SIG-M5 (cell line): ENCODE data around the gene NFIC.
"Not testable (repeated sequence)": the region's sequence is repeated elsewhere in the genome, so short reads cannot be mapped to it uniquely, and the experiment has no call there.

Experiments
- DNase-seq: peaks from one replicate; lab custom pipeline; 2025; lab: John Stamatoyannopoulos, UW

Gene NFIC

DNA sequence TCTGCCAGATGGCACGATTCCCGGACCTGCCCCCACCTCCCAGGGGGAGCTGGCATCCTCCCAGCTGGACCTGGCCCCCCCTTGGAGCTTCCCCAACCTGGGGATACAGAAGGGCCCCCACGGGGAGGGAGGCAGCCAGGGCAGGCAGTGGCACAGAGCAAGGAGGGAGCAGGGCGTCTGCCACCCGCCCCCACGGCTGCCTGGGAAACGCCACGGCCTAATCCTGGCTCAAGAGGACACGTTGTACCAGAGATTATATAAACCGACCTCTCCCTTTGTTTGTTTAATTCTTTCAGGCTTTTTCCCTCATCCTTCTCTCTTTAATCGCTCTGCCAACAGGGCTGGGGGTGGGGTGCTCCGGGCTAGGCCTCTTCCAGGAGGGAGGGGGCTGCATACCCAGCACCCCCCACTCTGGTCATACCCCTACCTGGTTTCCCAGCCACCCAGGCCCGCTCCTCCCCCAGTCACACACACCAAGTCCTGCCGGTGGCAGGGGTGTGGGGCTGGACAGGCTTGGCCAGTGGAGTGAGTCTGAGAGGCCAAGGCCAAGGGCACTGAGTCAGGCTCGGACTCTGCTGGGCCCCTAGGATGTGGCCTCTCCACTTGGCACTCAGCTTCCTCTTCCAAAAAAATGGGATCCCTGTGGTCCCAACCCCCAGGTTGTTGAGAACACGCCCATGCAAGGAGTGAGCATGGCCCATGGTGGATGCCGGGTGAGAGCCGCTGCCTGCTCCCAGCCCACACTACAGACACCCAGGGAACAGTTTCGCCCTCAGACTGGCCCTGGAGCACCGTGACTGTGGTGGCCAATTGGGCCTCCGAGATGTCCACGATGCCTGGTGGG, 29.5 kb upstream of the NFIC start:
- no peak for DNase-seq

- DNase-seq, result no peak
These were observed 27.7 kb upstream of the NFIC start for GRCh38 chr19:3338541-3339181.

DNA sequence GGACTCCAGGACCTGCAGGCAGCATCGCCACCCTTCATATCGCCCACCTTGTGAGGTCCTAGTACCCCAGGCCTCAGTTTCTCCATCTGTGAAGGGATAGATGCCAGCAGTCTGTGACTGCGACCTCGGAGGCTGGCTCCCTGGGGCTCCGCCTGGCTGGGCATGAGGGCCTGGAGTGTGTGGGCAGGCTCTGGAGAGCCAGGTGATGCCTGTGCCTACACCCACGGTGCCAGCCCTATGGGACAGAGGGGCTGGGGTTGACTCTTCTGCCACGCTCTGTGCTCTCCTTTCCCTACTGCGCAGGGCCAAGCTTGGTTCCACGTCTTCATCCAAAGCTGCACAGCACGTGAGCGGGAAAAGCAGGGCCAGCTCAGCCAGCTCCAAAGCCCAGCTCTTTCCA, 26.0 kb upstream of the NFIC start:
- DNase-seq, result no peak

- no peak for DNase-seq
These were observed 24.1 kb upstream of the NFIC start for GRCh38 chr19:3342246-3342645.

DNA sequence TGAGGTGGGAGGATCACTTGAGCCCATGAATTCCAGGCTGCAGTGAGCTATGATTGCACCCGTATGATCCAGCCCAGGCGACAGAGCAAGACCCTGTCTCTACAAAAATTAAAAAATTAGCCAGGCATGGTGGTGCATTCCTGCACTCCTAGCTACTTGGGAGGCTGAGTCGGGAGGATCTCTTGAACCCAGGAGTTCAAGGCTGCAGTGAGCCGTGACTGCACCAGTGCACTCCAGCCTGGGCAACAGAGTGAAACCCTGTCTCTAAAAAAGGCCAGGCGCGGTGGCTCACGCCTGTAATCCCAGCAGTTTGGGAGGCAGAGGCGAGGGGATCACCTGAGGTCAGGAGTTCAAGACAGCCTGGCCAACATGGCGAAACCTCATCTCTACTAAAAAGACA, 23.4 kb upstream of the NFIC start:
- not testable (repeated sequence) for DNase-seq

GRCh38 chr19:3343619-3344502, 22.5 kb upstream of the NFIC start:
- DNase-seq, result no peak

- DNase-seq, result no peak
These were observed 21.5 kb upstream of the NFIC start for GRCh38 chr19:3344608-3345598.

DNA sequence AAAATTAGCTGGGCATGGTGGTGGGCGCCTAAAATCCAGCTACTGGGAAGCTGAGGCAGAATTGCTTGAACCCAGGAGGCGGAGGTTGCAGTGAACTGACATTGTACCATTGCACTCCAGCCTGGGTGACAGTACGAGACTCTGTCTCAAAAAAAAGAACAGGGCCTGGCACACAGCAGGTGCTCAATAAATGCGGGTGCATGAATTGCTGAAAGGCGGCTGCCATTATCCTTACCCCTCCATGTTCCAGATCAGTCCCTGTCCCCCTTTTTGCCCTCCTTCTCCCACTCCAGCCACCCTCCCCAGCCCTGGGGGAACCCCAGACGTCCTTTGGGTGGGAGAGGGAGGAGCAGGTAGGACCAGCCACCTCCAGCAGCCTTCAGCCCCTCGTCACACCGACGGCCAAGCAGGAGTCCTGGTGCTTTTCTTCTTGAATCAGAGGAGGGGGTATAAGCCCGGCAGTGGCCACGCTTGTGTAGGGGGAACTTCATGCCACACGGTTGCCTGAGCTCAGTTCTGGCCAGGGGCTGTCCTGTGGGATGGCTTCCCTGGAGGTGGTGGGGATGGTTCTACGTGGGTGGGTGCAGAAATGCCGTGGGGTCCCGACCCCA, 20.4 kb upstream of the NFIC start:
- DNase-seq, result no peak

DNA sequence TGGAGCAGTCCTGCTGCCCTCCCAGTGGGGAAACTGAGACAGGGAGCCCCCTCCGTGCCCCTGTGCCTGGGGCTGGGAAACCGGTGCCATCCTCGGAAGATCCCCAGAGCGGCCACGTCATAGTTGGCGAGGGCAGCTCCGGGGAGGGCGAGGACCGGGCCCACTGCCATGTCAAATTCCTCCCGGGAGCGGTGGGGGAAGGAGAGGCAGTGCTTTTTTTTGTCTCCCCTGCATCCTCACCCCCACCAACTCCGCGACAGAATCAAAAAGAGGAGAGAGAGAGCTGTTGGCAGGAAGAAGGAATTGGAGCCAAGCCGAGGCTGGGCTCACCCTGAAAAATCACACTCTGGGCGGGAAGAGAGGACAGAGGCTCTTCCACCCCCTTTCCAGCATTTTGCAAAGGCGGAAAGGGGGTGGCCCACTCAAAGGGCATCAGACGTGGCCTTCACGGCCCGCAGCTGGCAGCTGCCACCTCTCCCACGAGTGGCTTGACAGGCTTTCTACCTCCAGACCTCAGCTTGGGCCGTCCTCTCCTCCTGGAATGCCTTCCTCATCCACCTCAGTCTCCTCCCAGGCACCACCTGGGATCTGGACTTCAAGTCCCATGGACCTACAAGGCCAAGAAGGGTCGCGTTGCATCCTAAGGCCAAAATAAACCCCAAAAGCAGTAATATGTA, 19.6 kb upstream of the NFIC start:
- DNase-seq, result no peak

GRCh38 chr19:3348042-3348441, 18.3 kb upstream of the NFIC start:
- no peak for DNase-seq

GRCh38 chr19:3348469-3348868, 17.9 kb upstream of the NFIC start:
- not testable (repeated sequence) for DNase-seq

DNA sequence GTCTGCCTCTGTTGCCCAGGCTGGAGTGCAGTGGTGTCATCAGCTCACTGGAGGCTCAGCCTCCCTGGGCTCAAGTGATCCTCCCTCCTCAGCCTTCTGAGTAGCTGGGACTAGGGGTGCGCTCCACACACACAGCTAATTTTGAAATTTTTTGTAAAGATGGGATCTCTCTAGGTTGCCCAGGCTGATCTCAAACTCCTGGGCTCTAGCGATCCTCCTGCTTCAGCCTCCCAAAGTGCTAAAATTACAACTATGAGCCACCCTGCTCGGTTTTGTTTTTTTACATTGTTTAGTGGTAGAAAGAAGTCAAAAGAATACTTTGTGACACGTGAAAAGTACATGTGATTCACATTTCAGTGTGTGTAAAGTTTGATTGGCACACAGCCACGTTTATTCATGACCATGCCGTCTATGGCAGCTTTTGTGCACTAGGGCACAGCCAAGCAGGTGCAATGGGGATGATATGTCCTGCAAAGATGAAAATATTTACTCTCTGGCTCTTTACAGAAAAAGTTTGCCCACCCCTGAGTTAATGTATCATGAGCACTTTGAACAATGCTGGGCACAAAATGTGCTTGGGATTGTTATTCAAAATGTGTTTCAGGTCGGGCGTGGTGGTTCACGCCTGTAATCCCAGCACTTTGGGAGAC, 16.2 kb upstream of the NFIC start:
- no peak for DNase-seq

DNA sequence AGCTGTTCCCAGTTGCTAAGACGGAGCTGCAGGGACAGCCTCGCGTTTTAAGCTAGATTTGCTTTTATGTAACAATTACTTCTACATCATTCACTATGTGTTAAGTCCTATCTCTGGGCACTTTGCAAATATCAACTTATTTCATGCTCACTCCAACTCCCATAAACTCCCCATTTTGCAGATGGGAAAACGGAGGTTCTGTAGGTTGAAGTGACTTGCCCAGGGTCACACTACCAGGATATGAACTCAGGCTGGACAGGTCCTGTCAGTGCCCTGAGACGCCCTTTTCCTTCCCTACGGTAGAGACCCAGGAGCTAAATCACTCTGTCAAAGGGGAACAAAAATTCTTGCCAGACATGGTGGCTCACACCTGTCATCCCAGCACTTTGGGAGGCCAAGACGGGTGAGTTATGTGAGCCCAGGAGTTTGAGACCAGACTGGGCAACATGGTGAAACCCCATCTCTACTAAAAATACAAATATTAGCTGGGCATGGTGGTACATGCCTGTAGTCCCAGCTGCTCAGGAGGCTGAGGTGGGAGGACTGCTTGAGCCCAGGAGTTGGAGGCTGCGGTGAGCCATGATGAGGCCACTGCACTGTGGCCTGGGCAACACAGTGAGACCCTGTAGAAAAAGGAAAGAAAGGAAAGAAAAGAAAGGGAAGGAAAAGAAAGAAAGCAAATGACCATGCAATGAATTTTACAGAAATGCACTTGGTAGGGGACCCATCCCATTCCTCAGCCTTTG, 14.5 kb upstream of the NFIC start:
- DNase-seq, result no peak

DNA sequence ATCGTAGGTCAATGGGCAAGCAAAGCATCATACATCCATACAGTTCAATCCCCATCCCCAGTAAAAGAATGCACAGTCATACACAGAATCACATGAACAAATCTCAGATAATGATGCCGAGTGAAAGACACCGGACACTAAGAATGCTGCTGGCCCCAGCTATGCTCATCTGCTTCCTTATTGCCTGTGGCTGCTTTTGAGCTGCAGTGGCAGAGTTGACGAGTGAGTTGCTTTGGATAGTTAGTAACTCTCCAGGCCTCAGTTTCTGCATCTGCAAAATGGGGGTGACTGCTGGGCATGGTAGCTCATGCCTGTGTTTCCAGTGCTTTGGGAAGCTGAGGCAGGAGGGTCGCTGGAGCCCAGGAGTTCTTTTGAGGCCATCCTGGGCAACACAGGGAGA, 12.9 kb upstream of the NFIC start:
- DNase-seq, result no peak

DNA sequence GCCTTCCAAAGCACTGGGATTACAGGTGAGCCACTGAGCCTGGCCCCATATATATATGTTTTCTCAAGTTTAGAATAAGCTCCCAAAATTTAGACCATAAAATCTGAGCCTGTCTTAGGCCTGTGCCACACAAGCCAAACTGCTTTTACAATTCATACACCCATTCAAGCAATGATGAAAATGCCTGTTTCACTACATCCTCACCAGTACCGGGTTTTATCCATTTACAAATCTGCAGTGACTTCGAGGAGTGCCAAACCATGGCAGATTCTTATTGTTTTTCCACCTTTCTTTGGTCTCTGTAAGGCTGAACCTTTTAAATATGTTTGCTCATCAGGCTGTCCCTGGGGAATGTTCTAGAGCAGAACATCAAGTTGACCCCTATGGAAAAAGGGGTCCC, 9.6 kb upstream of the NFIC start:
- no peak for DNase-seq

DNA sequence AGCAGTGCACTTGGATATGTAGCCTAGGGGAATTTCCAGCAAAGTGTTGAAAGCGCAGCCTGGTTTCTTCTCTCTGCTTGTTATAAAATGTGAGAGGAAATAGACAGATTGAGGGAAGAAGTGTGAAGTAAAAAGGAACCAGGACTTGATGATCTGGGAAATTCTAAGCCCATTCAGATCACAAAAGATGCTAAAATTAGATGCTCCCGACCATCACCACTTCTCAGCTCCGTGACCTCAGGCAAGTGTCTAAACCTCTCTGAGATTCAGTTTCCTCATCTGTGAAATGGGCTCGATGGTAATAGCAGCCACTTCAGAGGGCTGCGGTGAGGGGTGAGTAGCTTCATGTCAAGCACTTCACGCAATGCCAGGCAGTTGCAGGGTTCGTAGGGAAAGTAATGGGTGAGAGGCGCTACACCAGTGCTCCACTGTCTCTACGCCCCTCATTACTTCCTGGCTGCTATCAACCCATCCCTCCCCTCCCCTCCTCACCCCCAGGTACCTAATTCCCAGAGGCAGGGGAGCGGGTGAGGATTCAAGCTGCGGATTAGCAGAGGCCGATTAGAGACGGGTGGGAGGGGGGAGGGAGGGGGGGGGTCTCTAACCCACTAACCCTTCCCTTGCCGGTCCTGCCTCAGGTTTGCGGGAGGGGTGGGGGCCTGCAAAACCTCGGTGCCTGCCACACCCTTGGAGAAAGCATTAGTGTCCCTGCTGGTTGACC, 9.0 kb upstream of the NFIC start:
- DNase-seq, result no peak

GRCh38 chr19:3357992-3358688, 8.2 kb upstream of the NFIC start:
- no peak for DNase-seq

DNA sequence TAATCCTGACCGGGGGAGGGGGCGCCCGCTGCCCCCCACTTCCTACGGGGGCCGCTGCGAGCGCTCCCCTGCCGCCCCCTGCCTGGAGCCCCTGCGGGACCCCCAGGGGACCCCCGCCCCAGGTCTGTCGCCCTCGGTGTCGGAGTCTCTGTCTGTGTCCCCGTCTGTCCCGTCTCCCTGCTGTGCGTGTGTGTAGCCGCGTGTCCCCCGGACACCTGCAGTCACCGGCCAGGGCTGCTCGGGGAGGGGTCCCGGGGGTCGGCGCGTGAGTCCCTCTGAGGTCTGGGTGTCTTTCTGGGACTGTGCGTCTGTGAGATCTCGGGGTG, 7.7 kb upstream of the NFIC start:
- no peak for DNase-seq
